ENCODE measurements around the gene USH2A.

Gene USH2A

DNA sequence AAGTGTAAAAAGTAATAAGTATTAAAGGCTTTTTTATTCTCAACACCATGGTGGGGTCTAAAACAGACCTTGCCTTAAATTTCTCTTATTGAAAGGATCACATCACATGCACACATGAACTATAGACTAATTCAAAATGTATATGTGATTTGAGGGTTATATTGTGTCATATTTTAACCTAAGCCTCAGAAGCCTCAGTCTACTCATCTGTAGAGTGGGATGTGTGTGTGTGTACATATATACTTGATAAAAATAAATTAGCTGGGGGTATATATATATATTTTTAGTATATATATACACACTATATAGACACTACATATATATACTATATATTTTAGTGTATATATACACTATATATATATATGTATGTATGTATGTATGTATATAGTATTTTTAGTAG is 797.3 kb downstream of the USH2A start:
- no peak for DNase-seq

DNA sequence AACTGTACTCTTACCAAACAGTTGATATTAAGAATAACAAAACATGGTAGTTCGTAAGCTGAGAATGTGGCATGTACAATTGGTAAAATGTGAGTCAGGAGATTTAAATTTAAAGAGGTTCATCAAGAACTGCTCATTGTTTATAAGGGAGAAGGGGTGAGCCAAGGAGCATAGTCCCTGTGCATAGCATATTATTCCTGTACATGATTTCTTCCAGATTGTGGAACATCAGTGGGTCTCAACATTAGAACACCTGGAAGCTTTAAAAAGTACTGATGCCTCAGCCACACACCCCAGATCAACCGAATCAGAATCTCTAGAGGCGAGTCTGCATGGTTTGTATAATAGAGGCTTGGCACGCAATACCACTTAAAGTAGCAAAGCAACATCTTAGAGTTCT is 800.1 kb downstream of the USH2A start:
- DNase-seq, result no peak

GRCh38 chr1:215617979-215618378 is 805.3 kb downstream of the USH2A start:
- no peak for DNase-seq

- DNase-seq, result no peak
Observed at GRCh38 chr1:215612391-215612790, 810.9 kb downstream of the USH2A start.

- no peak for DNase-seq
Observed at GRCh38 chr1:215608646-215609045, 814.6 kb downstream of the USH2A start.

DNA sequence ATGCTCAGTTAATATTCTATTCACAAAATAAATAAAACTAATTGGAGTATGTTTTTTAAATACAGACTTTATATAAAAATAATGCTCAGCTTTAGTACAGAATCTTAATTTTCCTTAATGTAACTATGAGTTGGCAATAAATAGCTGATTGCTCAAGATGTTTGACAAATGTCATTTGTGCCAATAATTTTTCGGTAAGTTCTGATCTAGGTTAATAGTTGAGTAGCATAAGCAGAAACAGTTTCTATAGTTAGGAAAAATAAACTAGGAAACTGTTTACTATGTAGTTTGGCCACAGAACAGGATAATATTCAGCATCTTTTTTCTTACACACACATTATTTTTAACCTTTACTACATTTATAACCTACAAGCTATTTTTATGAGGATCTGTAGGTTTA is 815.8 kb downstream of the USH2A start:
- DNase-seq, result no peak

DNA sequence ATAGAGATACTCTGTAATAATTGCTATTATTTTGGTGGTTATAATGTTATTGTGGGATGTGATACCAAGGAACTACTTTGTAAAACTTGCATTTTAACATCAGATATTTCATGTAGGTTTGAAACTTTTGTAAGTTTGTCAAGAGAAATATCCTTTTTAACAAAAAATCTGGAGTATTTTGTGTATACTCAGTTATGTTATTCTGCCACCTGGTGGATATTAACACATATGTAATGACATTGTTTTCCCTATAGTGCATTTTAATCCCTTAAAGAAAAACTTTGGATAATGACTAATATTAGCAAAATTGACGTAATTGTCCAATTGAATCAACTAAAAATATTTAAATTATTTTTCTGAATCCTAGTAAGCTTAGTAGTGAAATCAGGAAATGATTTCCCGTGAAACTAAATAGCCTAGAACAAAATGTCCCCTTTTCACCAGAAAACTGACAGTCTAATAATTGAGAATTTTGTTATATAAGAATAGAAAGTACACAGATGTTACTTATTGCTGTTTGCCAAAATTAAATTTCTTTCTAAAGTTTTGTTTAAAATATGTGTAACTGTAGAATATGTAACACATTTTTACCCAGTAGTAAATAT is 816.6 kb downstream of the USH2A start:
- DNase-seq, result no peak

GRCh38 chr1:215606036-215606435 is 817.2 kb downstream of the USH2A start:
- no peak for DNase-seq

GRCh38 chr1:215605011-215605621 is 818.1 kb downstream of the USH2A start:
- no peak for DNase-seq

GRCh38 chr1:215603319-215603718 is 819.9 kb downstream of the USH2A start:
- DNase-seq, result no peak

- DNase-seq, result no peak
Observed at GRCh38 chr1:215601276-215601675, 822.0 kb downstream of the USH2A start.

GRCh38 chr1:215600867-215601266 is 822.4 kb downstream of the USH2A start:
- no peak for DNase-seq

GRCh38 chr1:215600258-215600792 is 822.9 kb downstream of the USH2A start:
- DNase-seq, result no peak

GRCh38 chr1:215599418-215600074 is 823.7 kb downstream of the USH2A start:
- DNase-seq, result no peak

- no peak for DNase-seq
Observed at GRCh38 chr1:215597961-215598360, 825.3 kb downstream of the USH2A start.

DNA sequence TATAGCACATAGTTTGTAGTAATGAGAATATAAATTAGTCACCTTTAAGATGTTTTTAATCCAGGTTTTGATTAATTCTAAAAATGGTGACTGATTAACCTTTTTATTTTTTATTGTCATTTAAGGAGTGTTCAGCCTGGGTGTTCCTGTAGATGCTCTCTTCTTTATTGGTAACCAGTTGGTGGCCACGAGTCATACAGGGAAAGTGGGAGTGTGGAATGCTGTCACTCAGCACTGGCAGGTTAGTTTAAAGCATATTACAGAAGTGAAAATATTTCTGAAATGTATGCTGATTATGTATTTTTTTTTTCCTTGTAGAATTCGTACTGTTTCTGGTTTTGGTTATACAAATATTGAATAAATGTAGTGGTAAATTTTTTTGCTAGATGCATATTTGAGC is 828.0 kb downstream of the USH2A start:
- no peak for DNase-seq

DNA sequence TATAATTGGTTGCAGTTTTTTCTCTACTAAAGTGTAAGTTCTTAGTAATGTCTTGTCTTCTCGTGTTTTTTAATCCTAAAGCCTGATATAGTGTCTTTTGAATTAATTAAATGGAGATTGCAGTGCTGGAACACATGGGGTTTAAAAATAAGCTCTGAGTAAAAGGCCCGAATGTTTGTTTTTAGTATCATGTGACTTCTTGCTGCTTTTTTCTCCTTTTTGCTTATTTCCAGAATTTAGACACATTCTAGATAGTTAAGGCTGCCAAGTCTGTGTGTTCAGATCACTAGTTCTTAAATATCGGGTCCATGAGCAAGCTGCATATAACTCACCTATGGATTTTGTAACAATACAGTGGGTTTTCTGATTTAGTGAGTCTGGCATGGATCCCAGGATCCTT is 828.6 kb downstream of the USH2A start:
- no peak for DNase-seq

DNA sequence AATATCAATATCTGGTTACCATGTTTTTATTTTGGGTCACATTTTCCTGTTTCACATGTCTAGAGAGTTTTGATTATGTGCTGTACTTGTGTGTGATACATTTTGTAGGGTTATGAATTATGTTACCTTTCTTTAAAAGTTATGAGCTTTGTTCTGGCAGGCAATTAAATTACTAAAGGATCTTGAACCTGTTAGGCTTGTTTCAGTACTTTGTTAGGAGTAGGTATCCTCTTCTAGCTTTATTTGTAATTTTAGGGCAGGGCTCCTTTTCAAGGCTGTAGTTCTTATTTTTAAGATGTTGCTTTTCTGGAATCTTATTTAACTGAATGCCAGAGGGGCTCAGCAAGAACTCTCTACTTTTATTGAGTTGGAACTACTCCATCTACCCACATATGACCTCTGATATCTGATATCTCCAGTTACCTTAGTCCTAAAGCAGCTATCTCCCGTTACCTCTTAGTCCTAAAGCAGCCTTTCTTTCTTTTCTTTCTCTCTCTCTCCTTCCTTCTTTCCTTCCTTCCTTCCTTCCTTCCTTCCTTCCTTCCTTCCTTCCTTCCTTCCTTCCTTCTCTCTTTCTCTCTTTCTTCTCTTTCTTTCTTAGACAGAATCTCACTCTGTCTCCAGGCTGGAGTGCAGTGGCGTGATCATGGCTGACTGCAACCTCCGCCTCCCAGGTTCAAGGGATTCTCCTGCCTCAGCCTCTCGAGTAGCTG is 832.3 kb downstream of the USH2A start:
- DNase-seq, result no peak

- DNase-seq, result no peak
Observed at GRCh38 chr1:215589650-215590435, 833.4 kb downstream of the USH2A start.

DNA sequence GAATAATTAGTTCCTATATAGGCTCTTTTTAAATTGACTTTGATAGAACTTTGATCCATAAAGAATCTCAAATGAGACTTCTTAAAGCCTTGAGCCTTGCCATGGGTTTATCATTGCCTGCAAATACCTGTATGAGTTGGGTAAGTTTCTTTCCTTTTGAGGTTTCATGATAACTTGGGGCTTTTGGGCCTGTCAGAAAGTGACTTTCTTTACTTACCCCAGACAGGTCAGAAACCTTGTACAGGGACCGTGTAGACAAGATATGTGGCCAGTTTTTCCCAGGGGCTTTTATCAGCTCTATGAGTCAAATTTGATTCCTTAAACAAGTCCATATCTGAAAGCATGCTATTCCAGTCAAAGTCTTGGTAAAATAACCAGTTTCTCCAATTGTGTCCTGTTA is 838.9 kb downstream of the USH2A start:
- no peak for DNase-seq

DNA sequence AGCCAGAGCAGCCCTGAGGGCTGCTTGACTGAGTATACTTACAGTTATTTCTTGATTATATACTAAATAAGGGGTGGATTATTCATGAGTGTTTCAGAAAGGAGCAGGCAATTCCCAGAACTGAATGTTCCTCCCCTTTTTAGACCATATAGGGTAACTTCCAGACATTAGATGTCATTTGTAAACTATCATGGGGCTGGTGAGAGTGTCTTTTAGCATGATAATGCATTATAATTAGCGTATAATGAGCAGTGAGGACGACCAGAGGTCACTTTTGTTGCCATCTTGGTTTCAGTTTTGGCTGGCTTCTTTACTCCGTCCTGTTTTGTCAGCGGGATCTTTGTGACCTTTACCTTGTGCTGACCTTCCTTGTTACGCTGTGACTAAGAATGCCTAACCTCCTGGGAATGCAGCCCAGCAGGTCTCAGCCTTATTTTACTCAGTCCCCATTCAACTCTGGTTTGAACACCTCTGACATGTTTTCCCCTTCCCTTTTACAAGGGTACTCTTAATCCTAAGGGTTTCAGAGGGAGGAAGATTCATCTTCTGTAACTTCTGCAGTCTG is 840.0 kb downstream of the USH2A start:
- no peak for DNase-seq

- DNase-seq, result no peak
Observed at GRCh38 chr1:215581896-215582295, 841.4 kb downstream of the USH2A start.
